Measurements from ENCODE around the gene CHML. TPM values are rescaled to one million over a fixed set of nuclear protein-coding genes. Genes with fewer than 3 reads are reported as not detected.

Gene CHML
- total RNA-seq, 4 donors from 2014 or later: 5.7 to 9.6 (median 6.8) TPM

- TF ChIP-seq POLR2A (IDR thresholded peaks at IDR 0.05) (no peak), CTCF (IDR thresholded peaks at IDR 0.05) (no peak), EP300 (IDR thresholded peaks at IDR 0.05) (no peak)
- Histone ChIP-seq H3K4me1 (no peaks in the 10 kb centered on the region), H3K36me3 (peaks cover 0 to 9% (median 0%) of the 10 kb centered on the region in 3 donors), H3K27me3 (no peaks in the 10 kb centered on the region), H3K27ac (no peak overlapping the region), H3K4me3 (no peak overlapping the region), H3K9me3 (no peaks in the 10 kb centered on the region)
- DNase-seq (ENCODE audit: low spot score in 2 of 2): no peak
- WGBS, 2 donors: 78 to 84% methylated on average over 5 of the region's 5 CpGs
Observed at GRCh38 chr1:241622669-241623068, 17.5 kb downstream of the CHML start.

GRCh38 chr1:241617426-241617825 lies 22.7 kb downstream of the CHML start:
- Histone ChIP-seq H3K36me3 (no peaks in the 10 kb centered on the region), H3K9me3 (no peaks in the 10 kb centered on the region), H3K27me3 (no peaks in the 10 kb centered on the region), H3K4me3 (no peak overlapping the region), H3K27ac (no peak overlapping the region), H3K4me1 (peaks cover 0 to 3% (median 0%) of the 10 kb centered on the region in 4 donors)
- TF ChIP-seq POLR2A (IDR thresholded peaks at IDR 0.05): no peak
- TF ChIP-seq CTCF (IDR thresholded peaks at IDR 0.05): no peak
- TF ChIP-seq EP300 (IDR thresholded peaks at IDR 0.05): no peak
- 92 to 99% methylated on average over 7 of the region's 7 CpGs for WGBS, 2 donors
- no peak for DNase-seq (ENCODE audit: low spot score in 2 of 2)

GRCh38 chr1:241615043-241615974 lies 24.9 kb downstream of the CHML start:
- no peak overlapping the region for H3K27ac ChIP-seq
- WGBS, 2 donors: 84 to 86% methylated on average over 8 of the region's 8 CpGs
- H3K36me3 ChIP-seq: no peaks in the 10 kb centered on the region
- no peaks in the 10 kb centered on the region for H3K9me3 ChIP-seq
- DNase-seq (ENCODE audit: low spot score in 2 of 2): no peak
- no peaks in the 10 kb centered on the region for H3K27me3 ChIP-seq
- no peak overlapping the region for H3K4me3 ChIP-seq
- no peak for TF ChIP-seq EP300 (IDR thresholded peaks at IDR 0.05)
- no peak for TF ChIP-seq POLR2A (IDR thresholded peaks at IDR 0.05)
- no peak for TF ChIP-seq CTCF (IDR thresholded peaks at IDR 0.05)
- H3K4me1 ChIP-seq: peaks cover 0 to 6% (median 0%) of the 10 kb centered on the region in 4 donors

- no peak for DNase-seq (ENCODE audit: low spot score in 2 of 2)
- no peaks in the 10 kb centered on the region for H3K27me3 ChIP-seq
- 71 to 73% methylated on average over 4 of the region's 4 CpGs for WGBS, 2 donors
- peaks cover 0 to 6% (median 0%) of the 10 kb centered on the region in 4 donors for H3K4me1 ChIP-seq
- no peak overlapping the region for H3K27ac ChIP-seq
- H3K4me3 ChIP-seq: no peak overlapping the region
- no peaks in the 10 kb centered on the region for H3K36me3 ChIP-seq
- no peaks in the 10 kb centered on the region for H3K9me3 ChIP-seq
- TF ChIP-seq CTCF (IDR thresholded peaks at IDR 0.05) (no peak), POLR2A (IDR thresholded peaks at IDR 0.05) (no peak), EP300 (IDR thresholded peaks at IDR 0.05) (no peak)
Observed at GRCh38 chr1:241614572-241614971, 25.6 kb downstream of the CHML start.

- Histone ChIP-seq H3K4me3 (no peak overlapping the region), H3K9me3 (no peaks in the 10 kb centered on the region), H3K27ac (no peak overlapping the region), H3K36me3 (no peaks in the 10 kb centered on the region), H3K27me3 (no peaks in the 10 kb centered on the region), H3K4me1 (peaks cover 0 to 6% (median 0%) of the 10 kb centered on the region in 4 donors)
- TF ChIP-seq CTCF (IDR thresholded peaks at IDR 0.05): no peak
- no peak for TF ChIP-seq POLR2A (IDR thresholded peaks at IDR 0.05)
- no peak for TF ChIP-seq EP300 (IDR thresholded peaks at IDR 0.05)
- 82 to 87% methylated on average over 4 of the region's 4 CpGs for WGBS, 2 donors
- no peak for DNase-seq (ENCODE audit: low spot score in 2 of 2)
Observed at GRCh38 chr1:241614144-241614543, 26.0 kb downstream of the CHML start.

All from tibial nerve (tissue), 4 donors.